Measurements from ENCODE around the gene CRYBG1. TPM values are rescaled to one million over a fixed set of nuclear protein-coding genes. Genes with fewer than 3 reads are reported as not detected.

Gene CRYBG1
- total and polyA plus RNA-seq, 10 of the 15 experiments (the other 5 are each of a cell fraction or from before 2014, with no cell fraction given): 6.5 to 57.0 (median 25.2) TPM

DNA sequence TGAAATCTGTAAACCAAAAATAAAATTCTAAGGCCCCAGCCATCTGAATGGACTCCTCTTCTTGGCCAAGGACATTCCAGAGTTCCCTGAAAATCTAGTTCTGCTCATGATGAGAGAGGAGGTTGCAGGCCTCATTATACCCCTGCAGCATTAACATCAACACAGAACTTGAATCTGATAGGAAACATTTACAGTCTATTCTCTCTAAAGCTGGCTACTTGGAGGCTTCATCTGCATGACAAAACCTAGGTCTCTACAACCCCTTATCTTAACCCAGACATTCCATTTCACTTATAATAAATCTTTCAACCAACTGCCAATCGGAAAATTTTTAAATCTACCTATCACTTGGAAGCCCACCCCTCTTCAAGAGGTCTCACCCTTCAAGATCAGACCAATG, 253.1 kb downstream of the CRYBG1 start:
- ChIA-PET SMC1A (ENCODE audit: uncharacterized antibody, unreplicated experiment) (interaction anchor here (1.0 to 2.6 kb wide), 6 partner anchors 8 to 366 kb away, joined by 3 to 10 read pairs (median 4); partner anchors contain the start of genes QRSL1 and RTN4IP1), POLR2A (interaction anchor here (1.2 kb wide), 1 partner anchor 13 kb away, joined by 3 read pairs; no protein-coding TSS in a partner anchor), CTCF (interaction anchor here (1.3 kb wide), 1 partner anchor 17 kb away, joined by 4 read pairs; the partner anchor contains the start of gene QRSL1), RAD21 (ENCODE audit: unreplicated experiment) (interaction anchor here (1.2 to 2.0 kb wide), 2 partner anchors 89 to 366 kb away, joined by 4 to 7 read pairs; no protein-coding TSS in a partner anchor)
- Histone ChIP-seq H3K79me2 (ENCODE audit: control insufficient read depth, insufficient read depth, low read length) (no peaks in the 10 kb centered on the region), H3K4me3 (no peak overlapping the region), H2AFZ (ENCODE audit: control insufficient read depth, low read depth, low read length) (no peak overlapping the region), H3K9ac (ENCODE audit: control insufficient read depth, insufficient read depth, low read length) (no peak overlapping the region), H3K27ac (ENCODE audit: control insufficient read depth, insufficient read depth) (no peak overlapping the region), H3K4me2 (ENCODE audit: control insufficient read depth, insufficient read depth) (no peak overlapping the region), H3K9me3 (replicated peaks; ENCODE audit: control insufficient read depth, insufficient read depth, low read length) (no peaks in the 10 kb centered on the region), H3K27me3 (replicated peaks in 1 of 2; ENCODE audit: control insufficient read depth in 2 of 2, insufficient read depth in 2 of 2, low read length in 1 of 2) (no peaks in the 10 kb centered on the region), H3K36me3 (ENCODE audit: control insufficient read depth in 2 of 2, insufficient read depth in 2 of 2, low read length in 1 of 2) (0 out of 4 replicates have a peak, but pooled peaks cover 0 to 6% of the 10 kb centered on the region in 2 experiments), H4K20me1 (ENCODE audit: control insufficient read depth, insufficient read depth) (no peaks in the 10 kb centered on the region), H3K4me1 (ENCODE audit: control insufficient read depth, insufficient read depth, low read length) (peaks cover 4% of the 10 kb centered on the region; the same call in 1 of the 2 replicates)
- FAIRE-seq (no peak), ATAC-seq (no peak), DNase-seq (ENCODE audit: low read depth, low spot score) (no peak)
- intact Hi-C loops (cut with micrococcal nuclease; ENCODE audit: unreplicated experiment): loop anchor here (2.0 kb wide), 1 partner anchor 15 kb away; the partner anchor contains the start of genes QRSL1 and RTN4IP1
- TF ChIP-seq ATF7 (IDR thresholded peaks at IDR 0.05; ENCODE audit: low read depth) (no peak), EZH2 (IDR thresholded peaks at IDR 0.05; ENCODE audit: borderline replicate concordance, control insufficient read depth, low read depth, low read length) (no peak), POLR2AphosphoS2 (IDR thresholded peaks at IDR 0.05; ENCODE audit: low read depth, low read length) (no peak), BHLHE40 (IDR thresholded peaks at IDR 0.05; ENCODE audit: borderline replicate concordance in 1 of 2, low read depth in 2 of 2, low read length in 1 of 2) (no peak), BCL11A (IDR thresholded peaks at IDR 0.05; ENCODE audit: low read depth, low read length) (no peak)
- TF ChIP-seq, protein P1, sequence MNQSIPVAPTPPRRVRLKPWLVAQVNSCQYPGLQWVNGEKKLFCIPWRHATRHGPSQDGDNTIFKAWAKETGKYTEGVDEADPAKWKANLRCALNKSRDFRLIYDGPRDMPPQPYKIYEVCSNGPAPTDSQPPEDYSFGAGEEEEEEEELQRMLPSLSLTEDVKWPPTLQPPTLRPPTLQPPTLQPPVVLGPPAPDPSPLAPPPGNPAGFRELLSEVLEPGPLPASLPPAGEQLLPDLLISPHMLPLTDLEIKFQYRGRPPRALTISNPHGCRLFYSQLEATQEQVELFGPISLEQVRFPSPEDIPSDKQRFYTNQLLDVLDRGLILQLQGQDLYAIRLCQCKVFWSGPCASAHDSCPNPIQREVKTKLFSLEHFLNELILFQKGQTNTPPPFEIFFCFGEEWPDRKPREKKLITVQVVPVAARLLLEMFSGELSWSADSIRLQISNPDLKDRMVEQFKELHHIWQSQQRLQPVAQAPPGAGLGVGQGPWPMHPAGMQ (IDR thresholded peaks at IDR 0.05; ENCODE audit: borderline replicate concordance): no peak
- no TSS peak for BruUV-seq (replicated peaks)
- WGBS (ENCODE audit: insufficient coverage, insufficient replicate concordance, low lambda C conversion rate, missing lambda C conversion rate): 90% methylated on average over 1 of the region's 1 CpG
- in situ Hi-C loops (cut with MboI): no loop called here
